Neural cell (in vitro differentiated cells): ENCODE data around the gene PARD3B. TPM values are rescaled to one million over a fixed set of nuclear protein-coding genes. Genes with fewer than 3 reads are reported as not detected.

Experiments used
- H2AFZ ChIP-seq: fragments of 200-600, 300-800 bp; sonication (generic), shearing (Covaris generic); 2 replicates; pipeline ENCODE4 v1.6.0; 2014; ENCODE audit warnings: low read depth, mild to moderate bottlenecking, antibody characterized with exemption, low read length, moderate library complexity
- H3F3A ChIP-seq: fragments of 200-600 bp; shearing (Covaris generic); 2 replicates; pipeline ENCODE4 v1.6.1; 2016; ENCODE audit warnings: mild to moderate bottlenecking, moderate library complexity, mixed read lengths, antibody characterized with exemption, low read length; ENCODE audit not compliant: insufficient read depth, poor library complexity, severe bottlenecking
- H3K27ac ChIP-seq: fragments of 200-600, 300-800 bp; sonication (generic), shearing (Covaris generic); 2 replicates; pipeline ENCODE4 v1.5.1; 2014; ENCODE audit warnings: mild to moderate bottlenecking, low read length, moderate library complexity
- H3K27me3 ChIP-seq: fragments of 300-800, 200-600 bp; sonication (generic), shearing (Covaris generic); 2 replicates; pipeline ENCODE4 v1.6.0; 2014; ENCODE audit warnings: mild to moderate bottlenecking, low read depth, low read length, moderate library complexity; ENCODE audit not compliant: insufficient read depth
- H3K36me3 ChIP-seq: fragments of 300-800, 200-600 bp; sonication (generic), shearing (Covaris generic); 2 replicates; pipeline ENCODE4 v1.5.1; 2014; ENCODE audit warnings: mild to moderate bottlenecking, antibody characterized with exemption, low read length, moderate library complexity; ENCODE audit not compliant: insufficient read depth
- H3K4me2 ChIP-seq: fragments of 300-800, 200-600 bp; sonication (generic), shearing (Covaris generic); 2 replicates; pipeline ENCODE4 v1.6.0; 2014; ENCODE audit warnings: mild to moderate bottlenecking, low read length
- H3K4me3 ChIP-seq: fragments of 300-800, 200-600 bp; sonication (generic), shearing (Covaris generic); 2 replicates; pipeline ENCODE4 v1.5.1; 2014; ENCODE audit warnings: mild to moderate bottlenecking, low read length, moderate library complexity
- H3K79me2 ChIP-seq: fragments of 200-600 bp; shearing (Covaris generic); replicated peaks from 2 replicates; pipeline ENCODE4 v1.6.0; 2014; ENCODE audit warnings: mild to moderate bottlenecking, low read length, moderate library complexity; ENCODE audit not compliant: insufficient read depth
- H3K9ac ChIP-seq: fragments of 300-800, 200-600 bp; sonication (generic), shearing (Covaris generic); 2 replicates; pipeline ENCODE4 v1.6.1; 2016; ENCODE audit warnings: mild to moderate bottlenecking, low read length, mixed read lengths
- H3K9me2 ChIP-seq: fragments of 200-600 bp; shearing (Covaris generic); 2 replicates; pipeline ENCODE4 v1.6.1; 2016; ENCODE audit warnings: mild to moderate bottlenecking, low read length, mixed read lengths; ENCODE audit not compliant: insufficient read depth
- H3K9me3 ChIP-seq: fragments of 200-600, 300-800 bp; sonication (generic), shearing (Covaris generic); 2 replicates; pipeline ENCODE4 v1.6.1; 2016; ENCODE audit warnings: mild to moderate bottlenecking, mixed run types, low read length, moderate library complexity, mixed read lengths
- H4K20me1 ChIP-seq: fragments of 200-600 bp; shearing (Covaris generic); 2 replicates; pipeline ENCODE4 v1.6.1; 2016; ENCODE audit warnings: mild to moderate bottlenecking, mixed run types; ENCODE audit not compliant: insufficient read depth
- EP300 ChIP-seq: fragments of 450-650 bp; conservative IDR thresholded peaks from 2 replicates; pipeline ENCODE4 v1.6.1; 2014; ENCODE audit warnings: antibody characterized with exemption, mild to moderate bottlenecking, moderate library complexity; ENCODE audit not compliant: poor library complexity, severe bottlenecking
- EZH2 ChIP-seq: fragments of 200-600, 300-800 bp; shearing (Covaris generic), sonication (generic); IDR thresholded peaks from 2 replicates; pipeline ENCODE4 v1.6.1; 2014; ENCODE audit warnings: antibody characterized with exemption, low read length, borderline replicate concordance, mild to moderate bottlenecking; ENCODE audit not compliant: insufficient read depth, poor library complexity, severe bottlenecking
- MXI1 ChIP-seq: fragments of 450-650 bp; conservative IDR thresholded peaks from 2 replicates; pipeline ENCODE4 v1.6.1; 2014; ENCODE audit warnings: antibody characterized with exemption, mild to moderate bottlenecking; ENCODE audit not compliant: poor library complexity, severe bottlenecking
- POLR2AphosphoS5 ChIP-seq: IDR thresholded peaks from 2 replicates; pipeline ENCODE4 v1.6.1; 2012
- RAD21 ChIP-seq: fragments of 450-650 bp; conservative IDR thresholded peaks from 2 replicates; pipeline ENCODE4 v1.6.1; 2014; ENCODE audit warnings: antibody characterized with exemption, mild to moderate bottlenecking, moderate library complexity
- SMC3 ChIP-seq: fragments of 450-650 bp; conservative IDR thresholded peaks from 2 replicates; pipeline ENCODE4 v1.6.1; 2014; ENCODE audit warnings: antibody characterized with exemption, mild to moderate bottlenecking, moderate library complexity; ENCODE audit not compliant: poor library complexity
- TAF1 ChIP-seq: IDR thresholded peaks from 2 replicates; pipeline ENCODE4 v1.6.1; 2012; ENCODE audit warnings: low read depth
- polyA plus RNA-seq: library from polyadenylated mRNA; depleted of rRNA; stranded (reverse); fragments of >200 nt; gene quantifications from 2 replicates; pipeline ENCODE4 v1.2.3, GENCODE V29; 2014
- TF ChIP-seq, protein P1 (sequence below): IDR thresholded peaks from 2 replicates; pipeline ENCODE4 v1.6.1; 2012; ENCODE audit warnings: borderline replicate concordance
- TF ChIP-seq, protein P2 (sequence below): fragments of 450-650 bp; IDR thresholded peaks from 2 replicates; pipeline ENCODE4 v1.5.1; 2014; ENCODE audit warnings: antibody characterized with exemption, mild to moderate bottlenecking, moderate library complexity; ENCODE audit not compliant: poor library complexity, severe bottlenecking

Gene PARD3B
- polyA plus RNA-seq, 1 donor from 2014 or later, result 0.54 TPM

DNA sequence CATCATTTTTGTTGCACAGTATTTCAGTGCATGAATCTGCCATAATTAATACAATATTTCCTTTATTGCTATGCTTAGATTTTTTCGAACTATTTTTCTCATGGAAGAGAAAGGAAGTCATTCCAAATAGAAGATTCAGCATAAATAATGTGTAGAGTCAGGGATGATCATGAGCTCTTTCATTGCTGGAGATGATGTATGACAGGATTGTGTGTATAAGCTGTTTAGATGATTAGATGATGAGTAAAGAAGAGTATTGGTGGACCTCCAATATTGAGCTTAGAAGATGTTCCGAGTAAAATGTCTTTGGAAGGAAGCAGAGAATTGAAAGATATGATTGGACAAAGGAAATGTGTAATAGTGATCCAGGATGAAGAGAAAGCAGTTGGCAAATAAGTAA lies 364.5 kb downstream of the PARD3B start:
- Histone ChIP-seq H3K79me2 (no peaks in the 10 kb centered on the region), H3K9ac (no peak overlapping the region), H3K36me3 (no peaks in the 10 kb centered on the region), H3K9me2 (no peaks in the 10 kb centered on the region), H4K20me1 (no peaks in the 10 kb centered on the region), H3K27ac (no peak overlapping the region), H3K4me3 (no peak overlapping the region), H3K27me3 (no peaks in the 10 kb centered on the region), H3F3A (no peaks in the 10 kb centered on the region), H3K9me3 (no peaks in the 10 kb centered on the region), H3K4me2 (no peak overlapping the region), H2AFZ (no peak overlapping the region)
- TF ChIP-seq SMC3, result no peak
- TF ChIP-seq EP300, result no peak
- TF ChIP-seq, protein P1, sequence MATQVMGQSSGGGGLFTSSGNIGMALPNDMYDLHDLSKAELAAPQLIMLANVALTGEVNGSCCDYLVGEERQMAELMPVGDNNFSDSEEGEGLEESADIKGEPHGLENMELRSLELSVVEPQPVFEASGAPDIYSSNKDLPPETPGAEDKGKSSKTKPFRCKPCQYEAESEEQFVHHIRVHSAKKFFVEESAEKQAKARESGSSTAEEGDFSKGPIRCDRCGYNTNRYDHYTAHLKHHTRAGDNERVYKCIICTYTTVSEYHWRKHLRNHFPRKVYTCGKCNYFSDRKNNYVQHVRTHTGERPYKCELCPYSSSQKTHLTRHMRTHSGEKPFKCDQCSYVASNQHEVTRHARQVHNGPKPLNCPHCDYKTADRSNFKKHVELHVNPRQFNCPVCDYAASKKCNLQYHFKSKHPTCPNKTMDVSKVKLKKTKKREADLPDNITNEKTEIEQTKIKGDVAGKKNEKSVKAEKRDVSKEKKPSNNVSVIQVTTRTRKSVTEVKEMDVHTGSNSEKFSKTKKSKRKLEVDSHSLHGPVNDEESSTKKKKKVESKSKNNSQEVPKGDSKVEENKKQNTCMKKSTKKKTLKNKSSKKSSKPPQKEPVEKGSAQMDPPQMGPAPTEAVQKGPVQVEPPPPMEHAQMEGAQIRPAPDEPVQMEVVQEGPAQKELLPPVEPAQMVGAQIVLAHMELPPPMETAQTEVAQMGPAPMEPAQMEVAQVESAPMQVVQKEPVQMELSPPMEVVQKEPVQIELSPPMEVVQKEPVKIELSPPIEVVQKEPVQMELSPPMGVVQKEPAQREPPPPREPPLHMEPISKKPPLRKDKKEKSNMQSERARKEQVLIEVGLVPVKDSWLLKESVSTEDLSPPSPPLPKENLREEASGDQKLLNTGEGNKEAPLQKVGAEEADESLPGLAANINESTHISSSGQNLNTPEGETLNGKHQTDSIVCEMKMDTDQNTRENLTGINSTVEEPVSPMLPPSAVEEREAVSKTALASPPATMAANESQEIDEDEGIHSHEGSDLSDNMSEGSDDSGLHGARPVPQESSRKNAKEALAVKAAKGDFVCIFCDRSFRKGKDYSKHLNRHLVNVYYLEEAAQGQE, result no peak
- no peak for TF ChIP-seq TAF1
- no peak for TF ChIP-seq EZH2
- TF ChIP-seq, protein P2, sequence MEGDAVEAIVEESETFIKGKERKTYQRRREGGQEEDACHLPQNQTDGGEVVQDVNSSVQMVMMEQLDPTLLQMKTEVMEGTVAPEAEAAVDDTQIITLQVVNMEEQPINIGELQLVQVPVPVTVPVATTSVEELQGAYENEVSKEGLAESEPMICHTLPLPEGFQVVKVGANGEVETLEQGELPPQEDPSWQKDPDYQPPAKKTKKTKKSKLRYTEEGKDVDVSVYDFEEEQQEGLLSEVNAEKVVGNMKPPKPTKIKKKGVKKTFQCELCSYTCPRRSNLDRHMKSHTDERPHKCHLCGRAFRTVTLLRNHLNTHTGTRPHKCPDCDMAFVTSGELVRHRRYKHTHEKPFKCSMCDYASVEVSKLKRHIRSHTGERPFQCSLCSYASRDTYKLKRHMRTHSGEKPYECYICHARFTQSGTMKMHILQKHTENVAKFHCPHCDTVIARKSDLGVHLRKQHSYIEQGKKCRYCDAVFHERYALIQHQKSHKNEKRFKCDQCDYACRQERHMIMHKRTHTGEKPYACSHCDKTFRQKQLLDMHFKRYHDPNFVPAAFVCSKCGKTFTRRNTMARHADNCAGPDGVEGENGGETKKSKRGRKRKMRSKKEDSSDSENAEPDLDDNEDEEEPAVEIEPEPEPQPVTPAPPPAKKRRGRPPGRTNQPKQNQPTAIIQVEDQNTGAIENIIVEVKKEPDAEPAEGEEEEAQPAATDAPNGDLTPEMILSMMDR, result no peak
- no peak for TF ChIP-seq RAD21
- TF ChIP-seq POLR2AphosphoS5, result no peak
- no peak for TF ChIP-seq MXI1

DNA sequence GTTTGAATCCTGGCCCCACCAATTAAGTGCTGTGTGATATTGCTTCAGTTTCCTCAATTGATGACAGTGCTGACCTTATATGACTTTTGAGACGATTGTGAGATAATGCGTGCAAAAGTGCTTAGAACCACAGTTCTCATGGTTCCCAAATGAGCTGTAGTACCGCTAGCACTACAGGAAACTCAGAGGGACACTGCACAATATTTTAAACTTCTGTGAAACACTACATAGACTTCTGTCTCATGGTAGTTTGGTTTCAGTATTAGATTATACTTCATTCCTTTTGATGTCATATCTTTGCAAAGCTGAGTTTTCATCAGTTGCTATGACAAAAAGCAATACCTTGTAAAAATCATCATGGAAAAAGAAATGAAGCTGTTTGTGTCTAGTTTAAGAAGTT lies 368.0 kb downstream of the PARD3B start:
- no peaks in the 10 kb centered on the region for H3K36me3 ChIP-seq
- H2AFZ ChIP-seq, result no peak overlapping the region
- H4K20me1 ChIP-seq, result no peaks in the 10 kb centered on the region
- H3K4me3 ChIP-seq, result no peak overlapping the region
- no peaks in the 10 kb centered on the region for H3K79me2 ChIP-seq
- no peak overlapping the region for H3K9ac ChIP-seq
- H3K4me2 ChIP-seq, result no peak overlapping the region
- no peaks in the 10 kb centered on the region for H3K9me3 ChIP-seq
- H3F3A ChIP-seq, result no peaks in the 10 kb centered on the region
- H3K27ac ChIP-seq, result no peak overlapping the region
- no peaks in the 10 kb centered on the region for H3K9me2 ChIP-seq
- TF ChIP-seq MXI1 (no peak), EZH2 (no peak), POLR2AphosphoS5 (no peak)
- TF ChIP-seq, protein P1, result no peak
- H3K27me3 ChIP-seq, result no peaks in the 10 kb centered on the region
